Hypothalamus (tissue), 51 donors: Measurements from ENCODE around the gene NABP1.
A peak's percentile ranks its signal among the peaks of the same experiment; 100 is the strongest.
"Not testable (repeated sequence)": the region's sequence is repeated elsewhere in the genome, so short reads cannot be mapped to it uniquely, and the experiment has no call there.

Source experiments
- DNase-seq, 51 donors: peaks; one replicate each; lab custom pipeline; 2025; lab: John Stamatoyannopoulos, UW

NABP1 gene

DNA sequence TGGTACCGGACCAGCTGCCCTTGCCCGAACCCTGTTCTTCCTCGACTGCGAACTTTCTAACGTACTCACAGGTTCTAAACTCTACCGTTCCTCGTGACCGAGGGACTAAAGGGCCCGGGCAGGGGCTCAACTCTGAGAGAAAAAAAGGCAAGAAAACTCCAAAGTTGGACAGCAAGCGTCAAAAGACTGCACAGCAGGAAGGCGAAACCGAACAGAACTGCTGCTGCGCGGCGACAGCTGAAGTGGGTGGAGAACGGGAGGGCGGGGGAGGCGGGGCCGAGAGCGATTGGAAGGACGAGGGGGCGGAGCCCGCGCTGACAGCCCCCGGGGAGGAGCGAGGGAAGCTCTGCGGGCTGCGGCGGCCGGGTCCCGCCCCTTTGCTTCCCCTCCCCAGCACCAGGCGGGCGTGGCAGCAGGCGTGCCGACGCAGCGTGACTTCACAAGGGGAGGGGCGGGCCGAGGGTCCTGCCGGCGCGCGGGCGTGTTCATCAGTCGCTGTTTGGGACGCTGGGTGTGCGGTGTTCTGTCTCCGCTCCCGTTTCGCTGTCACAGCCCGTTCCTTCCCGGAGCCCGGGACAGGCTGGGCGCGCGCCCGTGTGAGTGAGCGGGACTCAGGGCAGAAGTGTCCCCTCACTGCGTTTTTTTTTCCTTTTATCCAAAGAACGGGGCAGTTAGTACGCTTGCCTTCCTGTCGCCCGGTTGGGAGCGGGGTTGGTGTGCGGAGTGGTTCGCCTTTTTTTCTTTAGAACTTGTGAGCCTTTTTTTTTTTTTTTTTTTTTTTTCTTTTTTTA, at the start of gene NABP1:
TSS of gene NABP1 (plus strand) at position 491 of the 791 bp plus-strand sequence. CDS start 479 bp downstream, outside the sequence.
- peak; percentile 62 to 99 (median 96) for DNase-seq

GRCh38 chr2:191629001-191629453, 48.9 kb upstream of the NABP1 start:
- DNase-seq, result no peak

DNA sequence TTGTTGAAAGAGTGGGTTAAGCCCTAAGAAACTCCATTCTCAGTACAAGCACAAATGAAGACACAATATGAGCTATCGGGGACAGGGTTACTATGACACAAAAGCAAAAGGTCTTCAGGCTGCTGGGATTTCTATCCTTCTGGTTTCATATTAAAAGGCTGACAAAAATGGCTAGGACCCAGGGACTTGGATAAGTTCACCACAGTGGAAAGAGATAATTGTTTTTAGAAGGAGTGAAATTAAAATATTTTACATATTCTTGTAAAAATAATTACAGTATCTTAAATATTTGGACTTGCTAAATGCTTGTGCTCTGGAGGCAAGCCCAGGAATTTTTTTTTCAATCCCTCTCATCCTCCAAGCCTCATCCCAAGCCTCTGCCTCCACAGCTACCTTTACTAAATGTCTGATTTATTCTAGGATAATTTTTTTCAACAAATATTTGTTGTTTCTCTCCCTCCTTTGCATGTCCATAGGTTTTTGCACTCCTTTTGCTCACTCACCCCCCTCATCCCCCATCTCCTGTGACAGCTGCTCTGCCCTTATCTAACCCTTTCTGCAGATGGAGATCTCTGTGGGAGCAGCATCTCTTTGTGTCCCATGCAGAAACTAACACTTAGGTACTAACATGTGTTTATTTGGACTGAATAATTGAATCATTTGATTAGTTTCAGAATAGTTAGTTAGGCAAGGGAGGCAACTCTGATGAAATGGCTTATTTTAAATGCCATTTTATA, 47.8 kb upstream of the NABP1 start:
- DNase-seq, result no peak

GRCh38 chr2:191631754-191632153, 46.2 kb upstream of the NABP1 start:
- no peak for DNase-seq

- DNase-seq, result no peak
Observed at GRCh38 chr2:191632426-191632825, 45.5 kb upstream of the NABP1 start.

GRCh38 chr2:191634791-191635190, 43.1 kb upstream of the NABP1 start:
- DNase-seq, result no peak

DNA sequence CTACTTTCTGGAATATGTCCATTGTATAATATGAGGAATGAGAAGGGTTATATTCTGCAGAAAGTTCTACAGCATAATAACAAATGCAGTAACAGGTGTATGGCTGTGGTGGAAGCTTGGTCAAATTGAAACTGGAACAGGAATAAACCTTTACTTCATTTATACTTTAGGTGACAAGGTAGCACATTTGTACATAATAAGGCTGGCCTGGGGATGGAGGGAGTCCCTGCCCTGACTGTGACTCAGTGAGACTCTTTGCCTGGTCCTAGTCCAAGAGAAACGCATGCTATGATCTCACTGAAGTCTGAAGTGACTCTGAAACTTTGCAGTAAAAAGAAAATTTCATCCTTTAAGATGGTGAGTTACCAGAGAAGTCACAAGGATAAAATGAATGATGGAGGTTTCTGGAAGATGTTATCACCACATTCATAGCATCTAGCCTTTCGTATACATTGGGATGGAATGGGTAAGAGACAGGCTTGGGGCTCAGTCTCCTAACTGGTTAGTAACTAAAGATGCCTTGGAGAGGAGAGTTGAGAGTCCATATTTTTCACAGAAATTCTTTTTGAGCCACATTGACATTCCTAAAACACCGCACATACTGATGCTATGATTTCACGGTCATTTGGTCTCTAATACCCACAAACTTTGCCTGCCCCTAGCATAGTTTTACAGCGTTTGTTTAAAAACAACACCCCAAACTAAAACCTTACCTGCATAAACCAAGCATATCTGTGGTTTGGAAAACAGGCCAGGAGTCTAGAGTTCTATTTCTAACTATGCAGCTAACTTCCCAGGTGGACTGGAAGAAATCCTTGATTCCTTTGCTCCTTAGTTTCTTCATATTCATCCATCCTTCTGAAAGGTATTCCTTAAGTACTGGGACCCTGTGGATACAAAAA, 42.4 kb upstream of the NABP1 start:
- DNase-seq, result no peak

- no peak for DNase-seq
Observed at GRCh38 chr2:191636235-191636543, 41.7 kb upstream of the NABP1 start.

DNA sequence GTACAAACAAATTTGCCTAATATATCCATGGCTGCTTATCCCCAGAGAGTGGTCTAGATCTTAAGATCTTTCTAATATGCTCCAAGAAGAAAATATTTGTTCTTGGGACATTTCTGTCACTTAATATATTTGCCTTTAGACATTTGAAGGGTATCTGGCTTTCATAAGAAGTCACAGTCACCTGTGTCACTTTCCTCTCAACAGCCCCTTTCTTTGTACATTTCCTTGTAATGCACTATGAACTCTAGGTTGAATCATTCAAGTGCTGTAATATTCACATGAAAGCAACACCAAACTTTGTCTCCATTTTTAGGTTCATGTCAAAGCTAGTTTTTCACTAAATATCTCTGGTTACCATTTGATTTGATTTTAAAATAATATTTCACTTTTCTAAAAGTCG, 41.4 kb upstream of the NABP1 start:
- no peak for DNase-seq

DNA sequence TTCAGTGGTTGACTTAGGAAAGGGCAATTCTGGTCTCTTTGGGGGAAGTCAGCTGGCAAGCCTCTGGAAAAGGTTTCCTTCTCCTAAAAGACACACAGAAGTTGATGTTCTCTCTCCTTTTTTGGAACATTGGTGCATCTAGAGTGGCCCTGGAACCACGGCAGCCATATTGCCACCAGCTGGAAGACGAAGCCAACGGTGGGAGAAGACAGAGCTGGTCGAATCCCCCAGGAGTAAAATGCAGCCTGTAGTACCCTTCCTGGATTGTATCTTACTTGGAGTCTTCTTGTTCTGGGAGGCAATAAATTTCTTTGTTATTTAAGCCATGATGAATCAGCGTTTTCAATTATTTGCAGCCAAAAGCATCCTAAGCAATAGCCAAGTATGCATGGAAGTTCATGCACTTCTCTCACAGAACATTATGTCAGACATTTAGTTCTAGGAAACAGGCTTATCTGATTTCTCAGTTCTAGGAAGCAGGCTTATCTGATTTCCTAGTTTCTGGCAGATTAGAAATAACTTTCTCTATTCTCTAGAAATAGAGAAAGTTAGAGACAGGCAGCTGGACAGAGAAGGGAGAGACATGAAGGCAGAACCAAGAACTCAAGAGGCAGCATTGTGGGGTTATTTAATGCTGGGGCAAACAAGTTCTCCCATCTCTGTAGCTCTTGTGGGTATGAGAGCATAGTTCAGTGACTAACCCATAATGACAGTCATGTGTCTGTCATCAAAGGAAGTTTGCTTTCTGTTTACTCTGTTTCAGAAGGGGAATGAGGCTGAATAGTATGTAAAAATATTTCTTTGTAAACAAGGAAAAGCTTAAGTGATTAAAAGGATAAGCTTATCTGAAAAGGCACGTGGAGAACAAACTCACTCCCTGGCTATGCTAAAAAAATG, 40.5 kb upstream of the NABP1 start:
- DNase-seq, result no peak

- no peak for DNase-seq
Observed at GRCh38 chr2:191638079-191638801, 39.7 kb upstream of the NABP1 start.

GRCh38 chr2:191638802-191639172, 39.1 kb upstream of the NABP1 start:
- no peak for DNase-seq

GRCh38 chr2:191641609-191642008, 36.3 kb upstream of the NABP1 start:
- no peak for DNase-seq

DNA sequence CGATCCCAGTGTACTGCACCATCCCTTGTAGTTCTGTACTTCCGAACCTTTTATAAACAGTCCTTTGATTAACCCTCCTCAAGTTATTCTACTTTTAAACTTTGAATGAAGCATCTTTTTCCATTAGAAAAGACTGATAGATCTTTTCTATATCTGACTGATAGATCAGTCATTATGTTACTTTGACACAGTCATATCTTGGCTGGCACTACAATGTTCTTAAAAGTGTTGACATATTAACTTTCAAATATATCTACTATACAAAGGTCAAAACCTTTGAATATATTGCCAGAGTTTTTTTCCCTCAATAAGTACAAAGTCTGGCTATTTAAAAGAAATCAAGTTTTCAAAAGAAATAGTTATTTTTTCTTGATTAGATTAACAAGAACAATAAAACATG, 35.4 kb upstream of the NABP1 start:
- no peak for DNase-seq

GRCh38 chr2:191643429-191643828, 34.5 kb upstream of the NABP1 start:
- no peak for DNase-seq

GRCh38 chr2:191644613-191645012, 33.3 kb upstream of the NABP1 start:
- DNase-seq, result not testable (repeated sequence)

DNA sequence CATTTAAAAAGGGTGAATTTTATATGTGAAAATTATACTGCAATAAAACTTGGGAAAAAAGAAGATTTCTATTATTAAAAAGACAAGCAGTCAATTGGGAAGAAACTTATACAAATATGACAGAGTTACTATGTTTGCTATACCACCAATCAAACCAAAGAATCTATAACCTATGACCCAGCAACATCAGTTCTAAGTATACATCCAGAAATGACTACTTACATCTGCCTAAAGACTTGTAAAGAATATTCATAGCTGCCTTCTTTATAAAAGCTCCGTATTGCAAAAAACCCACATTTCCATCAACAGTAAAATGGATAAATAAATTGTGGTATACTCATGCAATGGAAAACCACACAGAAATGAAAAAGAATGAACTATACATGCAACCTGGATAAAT, 32.9 kb upstream of the NABP1 start:
- no peak for DNase-seq

DNA sequence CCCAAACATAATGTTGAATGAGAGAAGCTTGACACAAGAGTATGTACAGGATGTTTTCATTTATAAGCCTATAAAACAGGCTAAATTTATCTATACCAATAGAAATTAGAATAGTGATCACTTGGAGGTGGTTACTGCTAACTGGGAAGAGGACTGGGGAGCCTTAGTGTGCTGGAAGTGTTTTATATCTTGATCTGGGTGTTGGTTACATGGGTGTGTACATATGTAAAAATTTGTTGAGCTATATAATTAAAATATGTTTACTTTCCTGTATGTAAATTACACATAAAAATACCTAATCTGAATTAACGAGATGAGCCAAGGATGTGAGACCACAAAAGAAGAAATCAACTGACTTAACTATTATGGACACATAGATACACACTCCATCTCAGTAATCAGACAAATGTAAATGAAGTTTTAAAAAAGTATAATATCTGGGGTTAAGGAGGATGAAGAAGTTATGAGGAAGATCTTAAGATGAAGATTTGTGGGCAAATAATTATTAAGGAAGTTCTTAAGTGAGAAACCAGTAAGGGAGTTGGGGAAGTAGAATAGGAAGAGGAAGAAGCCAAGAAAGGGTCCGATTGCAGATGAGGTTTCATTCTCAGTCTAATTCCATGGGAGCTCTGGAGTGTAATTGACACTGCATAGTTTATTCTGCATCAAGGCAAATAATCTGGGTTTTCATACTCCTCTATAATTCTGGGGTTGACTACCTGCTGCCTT, 32.3 kb upstream of the NABP1 start:
- DNase-seq, result no peak
